NCI-H345 treated with DMSO at 0.1 percent for 48 hours (cell line): ENCODE results near the gene GPR137.
"Not testable (repeated sequence)": the region's sequence is repeated elsewhere in the genome, so short reads cannot be mapped to it uniquely, and the experiment has no call there.

Experiments used
- DNase-seq: peaks from one replicate; lab custom pipeline; 2025; ENCODE audit not compliant: unreplicated experiment; lab: John Stamatoyannopoulos, UW

Gene GPR137

GRCh38 chr11:64317961-64318765 is 32.5 kb downstream of the GPR137 start, which contains the start of gene PRDX5:
PRDX5 (plus strand) TSS chr11:64318121; CDS start chr11:64318216, 95 bp downstream.
- DNase-seq, result peak; percentile 96

- no peak for DNase-seq
These were observed 33.4 kb downstream of the GPR137 start for GRCh38 chr11:64318766-64319761.

DNA sequence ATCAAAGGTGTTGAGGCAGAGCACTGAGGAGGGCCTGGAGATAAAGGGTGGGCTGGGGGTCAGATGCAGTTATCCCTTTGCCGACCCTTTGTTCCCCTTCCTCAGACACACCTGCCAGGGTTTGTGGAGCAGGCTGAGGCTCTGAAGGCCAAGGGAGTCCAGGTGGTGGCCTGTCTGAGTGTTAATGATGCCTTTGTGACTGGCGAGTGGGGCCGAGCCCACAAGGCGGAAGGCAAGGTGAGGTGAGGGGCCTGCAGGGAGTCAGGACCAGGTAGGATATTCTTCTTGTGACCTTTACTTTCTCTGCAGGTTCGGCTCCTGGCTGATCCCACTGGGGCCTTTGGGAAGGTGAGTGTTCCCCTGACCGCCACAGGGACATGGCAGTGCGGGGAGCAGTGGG is 34.9 kb downstream of the GPR137 start:
- no peak for DNase-seq

GRCh38 chr11:64321026-64321425 is 35.4 kb downstream of the GPR137 start:
- DNase-seq, result no peak

DNA sequence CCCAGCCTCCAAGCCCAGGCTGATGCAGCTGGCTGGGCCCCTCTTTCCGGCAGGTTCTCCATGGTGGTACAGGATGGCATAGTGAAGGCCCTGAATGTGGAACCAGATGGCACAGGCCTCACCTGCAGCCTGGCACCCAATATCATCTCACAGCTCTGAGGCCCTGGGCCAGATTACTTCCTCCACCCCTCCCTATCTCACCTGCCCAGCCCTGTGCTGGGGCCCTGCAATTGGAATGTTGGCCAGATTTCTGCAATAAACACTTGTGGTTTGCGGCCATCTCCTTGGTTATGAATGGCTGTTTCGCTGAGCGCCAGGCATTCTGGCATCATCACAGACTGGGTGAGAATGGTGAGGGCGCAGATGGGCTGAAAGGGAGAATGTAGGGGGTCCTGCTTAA is 35.9 kb downstream of the GPR137 start:
- no peak for DNase-seq

DNA sequence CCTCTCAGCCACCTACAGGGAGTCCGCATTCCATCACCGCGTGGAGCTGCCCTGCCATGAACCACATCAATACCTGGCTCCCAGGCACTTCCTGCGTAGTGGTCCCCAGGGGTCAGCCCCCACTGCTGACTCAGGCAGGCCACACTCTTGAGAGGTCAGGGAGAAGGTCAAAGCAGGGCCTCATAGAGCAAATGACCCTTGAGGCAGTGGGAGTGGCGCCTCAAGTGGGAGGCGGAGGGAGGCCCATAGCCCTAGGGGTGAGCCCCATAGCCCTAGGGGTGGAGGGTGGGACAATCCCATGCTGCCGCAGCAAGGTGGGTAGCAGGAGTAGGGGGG is 37.2 kb downstream of the GPR137 start:
- no peak for DNase-seq

GRCh38 chr11:64323373-64323772 is 37.7 kb downstream of the GPR137 start:
- no peak for DNase-seq

DNA sequence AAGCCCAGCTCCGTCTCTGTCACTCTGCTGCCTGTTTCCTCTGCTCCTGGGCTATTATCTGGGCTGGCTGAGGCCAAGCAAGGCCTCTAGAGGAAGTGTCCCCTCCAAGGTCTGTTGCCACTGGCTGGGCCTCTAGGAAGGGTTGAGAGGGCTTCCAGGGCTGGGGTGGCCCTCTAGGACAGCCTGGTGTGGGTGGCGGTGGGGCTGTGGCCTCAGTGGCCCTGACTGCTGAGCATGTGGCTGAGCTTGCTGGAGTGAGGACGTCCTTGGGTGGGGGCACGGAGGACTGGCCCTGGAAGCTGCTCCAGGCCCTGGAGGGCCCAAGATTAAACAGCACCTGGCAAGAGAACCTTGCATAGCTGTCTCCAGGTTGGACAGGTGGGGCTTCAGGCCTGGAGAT is 38.3 kb downstream of the GPR137 start:
- not testable (repeated sequence) for DNase-seq

DNA sequence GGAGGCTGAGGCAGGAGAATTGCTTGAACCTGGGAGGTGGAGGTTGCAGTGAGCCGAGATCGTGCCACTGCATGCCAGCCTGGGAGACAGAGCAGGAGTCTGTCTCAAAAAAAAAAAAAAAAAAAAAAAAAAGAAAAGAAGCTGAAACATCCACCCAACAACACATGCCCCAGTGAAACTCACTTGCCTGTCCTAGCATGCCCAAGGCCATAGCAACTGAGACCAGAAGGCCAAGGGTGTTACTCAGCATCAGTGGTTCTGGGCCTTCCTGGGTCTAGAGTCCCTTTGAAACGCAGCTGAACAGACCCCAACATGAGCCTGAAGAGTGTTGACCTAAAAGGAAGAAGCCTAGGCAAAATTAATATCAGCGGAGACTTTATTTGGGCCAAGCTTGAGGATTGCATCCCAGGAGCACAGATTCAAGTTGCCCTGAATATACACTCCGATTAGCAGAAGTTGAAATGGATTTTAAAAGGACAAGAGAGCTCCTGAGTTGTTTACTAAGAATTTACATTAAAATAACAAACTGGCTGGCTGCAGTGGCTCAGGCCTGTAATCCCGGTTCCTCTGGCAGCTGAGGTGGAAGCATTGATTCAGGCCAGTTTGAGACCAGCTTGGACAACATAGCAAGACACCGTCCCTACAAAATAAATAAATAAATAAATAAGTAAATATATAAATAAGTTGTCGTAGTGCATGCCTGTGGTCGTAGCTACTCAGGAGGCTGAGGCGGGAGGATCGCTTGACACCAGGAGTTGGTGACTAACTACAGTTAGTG is 39.2 kb downstream of the GPR137 start:
- DNase-seq, result no peak

GRCh38 chr11:64327375-64327774 is 41.7 kb downstream of the GPR137 start:
- DNase-seq, result no peak

DNA sequence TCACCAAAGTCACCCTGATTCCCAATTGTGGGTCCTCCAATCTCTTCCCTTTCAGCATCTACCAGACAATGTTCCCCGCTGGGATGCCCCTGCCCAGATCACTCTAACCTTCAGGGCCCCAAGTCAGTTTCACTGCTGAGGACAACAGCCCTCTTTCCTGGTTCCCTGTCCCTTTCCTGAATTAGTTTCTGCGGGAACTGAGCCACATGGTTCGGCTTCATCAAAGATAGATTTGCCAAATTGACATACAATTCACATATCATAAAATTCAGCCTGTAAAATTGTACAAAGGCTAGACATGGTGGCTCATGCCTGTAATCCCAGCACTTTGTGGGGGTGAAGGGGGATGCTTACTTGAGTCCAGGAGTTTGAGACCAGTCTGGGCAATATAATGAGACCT is 42.3 kb downstream of the GPR137 start:
- no peak for DNase-seq

DNA sequence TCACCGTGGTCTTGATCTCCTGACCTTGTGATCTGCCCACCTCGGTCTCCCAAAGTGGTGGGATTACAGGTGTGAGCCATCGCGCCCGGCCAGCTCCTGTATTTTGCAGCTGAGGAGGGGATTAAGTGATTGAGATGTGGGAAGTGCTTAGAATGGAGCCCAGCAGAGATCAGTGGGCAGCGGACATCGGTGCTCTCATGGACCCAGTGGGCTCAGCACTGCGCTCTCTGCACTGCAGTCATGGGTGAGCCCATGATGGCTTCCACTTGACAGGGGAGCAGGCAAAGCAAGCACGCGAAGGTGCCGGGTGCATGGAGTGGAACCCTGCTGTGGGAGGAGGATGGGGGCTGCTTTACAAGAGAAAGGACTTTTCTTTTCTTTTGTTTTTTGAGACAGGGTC is 45.2 kb downstream of the GPR137 start:
- no peak for DNase-seq

DNA sequence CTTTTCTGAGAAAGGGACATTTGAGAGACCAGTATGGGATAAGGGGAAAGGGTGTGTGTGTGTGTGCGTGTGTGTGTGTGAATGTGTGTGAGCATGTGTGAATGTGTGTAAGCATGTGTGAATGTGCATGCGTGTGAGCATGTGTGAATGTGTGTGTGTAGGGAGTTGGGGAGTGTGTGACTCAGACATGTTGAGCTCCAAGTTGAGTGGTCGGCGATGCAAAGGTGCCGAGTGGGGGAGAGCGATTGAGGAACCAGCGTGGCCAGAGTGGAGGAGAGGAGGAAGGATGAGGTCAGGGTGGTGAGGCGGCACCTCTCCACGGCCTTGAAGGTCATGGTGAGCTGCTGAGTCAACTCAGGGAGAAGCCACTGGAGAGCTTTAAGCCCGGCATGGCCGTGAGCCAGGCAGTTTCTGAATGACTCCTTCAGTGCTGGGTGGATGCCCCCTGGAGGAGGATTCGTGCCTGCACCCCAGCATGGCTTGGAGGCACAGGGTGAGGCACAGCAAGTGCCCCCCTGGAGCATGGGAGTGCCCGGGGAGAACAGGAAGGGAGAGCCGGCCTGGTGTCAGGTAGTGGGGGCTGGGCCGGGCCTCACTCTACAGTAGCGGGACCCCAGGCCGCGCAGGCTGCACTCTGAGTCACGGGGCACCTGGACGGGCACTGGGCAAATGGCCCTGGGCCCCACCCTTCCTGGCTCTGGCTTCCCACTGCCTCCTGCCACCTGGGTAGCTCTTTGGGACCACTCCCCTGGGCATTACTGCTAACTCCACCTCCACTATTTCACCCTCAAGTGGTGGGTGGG is 46.1 kb downstream of the GPR137 start:
- DNase-seq, result peak; percentile 15

- no peak for DNase-seq
These were observed 47.9 kb downstream of the GPR137 start for GRCh38 chr11:64333556-64333955.

GRCh38 chr11:64334764-64335735 is 49.4 kb downstream of the GPR137 start:
- peak; percentile 70 for DNase-seq

DNA sequence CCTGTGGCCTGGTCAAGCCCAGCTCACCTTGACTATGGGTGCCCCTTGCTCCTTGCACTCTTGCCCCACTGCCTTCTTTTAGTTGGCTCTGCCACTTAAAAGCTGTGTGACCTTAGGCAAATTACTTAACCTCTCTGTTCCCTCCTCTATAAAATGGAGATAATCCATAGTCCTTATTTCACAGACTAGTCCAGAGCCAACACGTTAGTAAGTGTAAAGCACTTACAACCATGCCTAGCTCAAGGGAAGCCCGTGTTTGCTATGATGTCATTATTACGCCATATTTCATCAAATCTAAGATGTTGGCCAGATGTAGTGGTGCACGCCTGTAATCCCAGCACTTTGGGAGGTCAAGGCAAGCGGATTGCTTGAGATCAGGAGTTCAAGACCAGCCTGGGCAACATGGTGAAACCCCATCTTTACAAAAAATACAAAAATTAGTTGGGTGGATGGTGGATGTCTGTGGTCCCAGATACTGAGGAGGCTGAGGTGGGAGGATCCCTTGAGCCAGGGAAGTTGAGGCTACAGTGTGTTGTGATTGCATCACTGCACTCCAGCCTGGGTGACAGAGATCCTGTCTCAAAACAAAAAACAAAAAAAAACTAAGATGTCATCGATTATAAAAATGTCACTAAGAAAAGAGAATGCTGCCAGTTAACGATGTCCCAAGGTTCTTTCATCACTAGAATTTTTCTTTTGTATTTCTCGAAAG is 52.0 kb downstream of the GPR137 start:
- no peak for DNase-seq

DNA sequence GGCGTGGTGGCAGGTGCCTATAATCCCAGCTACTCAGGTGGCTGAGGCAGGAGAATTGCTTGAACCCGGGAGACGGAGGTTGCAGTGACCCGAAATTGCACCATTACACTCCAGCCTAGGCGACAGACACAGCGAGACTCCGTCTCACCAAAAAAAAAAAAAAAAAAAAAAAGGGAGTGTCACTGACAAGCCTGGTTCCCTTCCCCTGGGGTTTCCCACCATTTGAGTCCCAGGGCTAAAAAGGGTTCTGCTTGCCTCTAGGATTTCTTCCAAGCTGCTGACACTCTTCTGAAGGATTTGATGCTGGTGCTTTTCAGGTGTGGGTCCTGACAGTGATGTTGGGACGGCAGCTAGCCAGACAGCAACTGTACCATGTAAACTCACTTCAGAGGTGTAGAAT is 53.1 kb downstream of the GPR137 start:
- no peak for DNase-seq
